Adrenal gland (tissue), 5 donors: ENCODE measurements around the gene DIP2C.
"Not testable (repeated sequence)": the region's sequence is repeated elsewhere in the genome, so short reads cannot be mapped to it uniquely, and the experiment has no call there.

Source experiments
- POLR2A ChIP-seq, 2 donors: fragments of 450-650 bp; IDR thresholded peaks; one replicate each; pipeline ENCODE4 v1.6.1; 2017; ENCODE audit warnings: antibody characterized with exemption in 2 of 2, mild to moderate bottlenecking in 2 of 2, moderate library complexity in 1 of 2
- TF ChIP-seq, protein P1 (sequence below), 6 experiments: fragments of 450-650 bp in 4 of 6; fragments of 200-600 bp in 2 of 6; sonication (generic) in 1 of 6; IDR thresholded peaks; 1 replicate in 5 of 6; 2 replicates in 1 of 6; pipeline versions ENCODE4 v1.5.1 to v1.8.0; 2016 to 2021; ENCODE audit warnings: antibody characterized with exemption in 6 of 6, mild to moderate bottlenecking in 2 of 6, moderate library complexity in 1 of 6
- donor health status: DM: no; HTN: no; CAD: no.

DNA sequence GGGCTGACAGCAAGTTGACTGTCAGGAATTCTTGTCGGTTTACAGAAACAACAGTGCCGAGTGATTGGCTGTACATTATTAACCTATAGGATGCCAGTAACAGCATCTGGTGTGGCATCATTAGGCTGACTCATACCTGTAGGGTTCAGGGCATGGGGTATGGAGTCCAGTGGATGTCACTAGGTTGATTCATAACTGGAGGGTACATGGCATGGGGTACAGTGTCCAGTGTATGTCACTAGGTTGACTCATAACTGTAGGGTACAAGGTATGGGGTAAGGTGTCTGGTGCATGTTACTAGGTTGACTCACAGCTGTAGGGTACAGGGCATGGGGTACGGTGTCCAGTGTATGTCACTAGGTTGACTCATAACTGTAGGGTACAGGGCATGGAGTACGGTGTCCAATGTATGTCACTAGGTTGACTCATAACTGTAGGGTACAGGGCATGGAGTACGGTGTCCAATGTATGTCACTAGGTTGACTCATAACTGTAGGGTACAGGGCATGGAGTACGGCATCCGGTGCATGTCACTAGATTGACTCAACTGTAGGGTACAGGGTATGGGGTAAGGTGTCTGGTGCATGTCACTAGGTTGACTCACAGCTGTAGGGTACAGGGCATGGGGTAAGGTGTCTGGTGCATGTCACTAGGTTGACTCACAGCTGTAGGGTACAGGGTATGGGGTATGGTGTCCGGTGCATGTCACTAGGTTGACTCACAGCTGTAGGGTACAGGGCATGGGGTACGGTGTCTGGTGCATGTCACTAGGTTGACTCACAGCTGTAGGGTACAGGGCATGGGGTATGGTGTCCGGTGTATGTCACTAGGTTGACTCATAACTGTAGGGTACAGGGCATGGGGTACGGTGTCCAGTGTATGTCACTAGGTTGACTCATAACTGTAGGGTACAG is 425.1 kb downstream of the DIP2C start:
- TF ChIP-seq, protein P1, sequence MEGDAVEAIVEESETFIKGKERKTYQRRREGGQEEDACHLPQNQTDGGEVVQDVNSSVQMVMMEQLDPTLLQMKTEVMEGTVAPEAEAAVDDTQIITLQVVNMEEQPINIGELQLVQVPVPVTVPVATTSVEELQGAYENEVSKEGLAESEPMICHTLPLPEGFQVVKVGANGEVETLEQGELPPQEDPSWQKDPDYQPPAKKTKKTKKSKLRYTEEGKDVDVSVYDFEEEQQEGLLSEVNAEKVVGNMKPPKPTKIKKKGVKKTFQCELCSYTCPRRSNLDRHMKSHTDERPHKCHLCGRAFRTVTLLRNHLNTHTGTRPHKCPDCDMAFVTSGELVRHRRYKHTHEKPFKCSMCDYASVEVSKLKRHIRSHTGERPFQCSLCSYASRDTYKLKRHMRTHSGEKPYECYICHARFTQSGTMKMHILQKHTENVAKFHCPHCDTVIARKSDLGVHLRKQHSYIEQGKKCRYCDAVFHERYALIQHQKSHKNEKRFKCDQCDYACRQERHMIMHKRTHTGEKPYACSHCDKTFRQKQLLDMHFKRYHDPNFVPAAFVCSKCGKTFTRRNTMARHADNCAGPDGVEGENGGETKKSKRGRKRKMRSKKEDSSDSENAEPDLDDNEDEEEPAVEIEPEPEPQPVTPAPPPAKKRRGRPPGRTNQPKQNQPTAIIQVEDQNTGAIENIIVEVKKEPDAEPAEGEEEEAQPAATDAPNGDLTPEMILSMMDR (IDR thresholded peaks at IDR 0.05), result not testable (repeated sequence)
- TF ChIP-seq POLR2A (IDR thresholded peaks at IDR 0.05), result not testable (repeated sequence)
